ENCODE results near the gene SOX15. TPM values are rescaled to one million over a fixed set of nuclear protein-coding genes. Genes with fewer than 3 reads are reported as not detected.

SOX15 gene
- polyA plus RNA-seq, 4 donors = 2.5 to 10.5 (median 3.6) TPM

DNA sequence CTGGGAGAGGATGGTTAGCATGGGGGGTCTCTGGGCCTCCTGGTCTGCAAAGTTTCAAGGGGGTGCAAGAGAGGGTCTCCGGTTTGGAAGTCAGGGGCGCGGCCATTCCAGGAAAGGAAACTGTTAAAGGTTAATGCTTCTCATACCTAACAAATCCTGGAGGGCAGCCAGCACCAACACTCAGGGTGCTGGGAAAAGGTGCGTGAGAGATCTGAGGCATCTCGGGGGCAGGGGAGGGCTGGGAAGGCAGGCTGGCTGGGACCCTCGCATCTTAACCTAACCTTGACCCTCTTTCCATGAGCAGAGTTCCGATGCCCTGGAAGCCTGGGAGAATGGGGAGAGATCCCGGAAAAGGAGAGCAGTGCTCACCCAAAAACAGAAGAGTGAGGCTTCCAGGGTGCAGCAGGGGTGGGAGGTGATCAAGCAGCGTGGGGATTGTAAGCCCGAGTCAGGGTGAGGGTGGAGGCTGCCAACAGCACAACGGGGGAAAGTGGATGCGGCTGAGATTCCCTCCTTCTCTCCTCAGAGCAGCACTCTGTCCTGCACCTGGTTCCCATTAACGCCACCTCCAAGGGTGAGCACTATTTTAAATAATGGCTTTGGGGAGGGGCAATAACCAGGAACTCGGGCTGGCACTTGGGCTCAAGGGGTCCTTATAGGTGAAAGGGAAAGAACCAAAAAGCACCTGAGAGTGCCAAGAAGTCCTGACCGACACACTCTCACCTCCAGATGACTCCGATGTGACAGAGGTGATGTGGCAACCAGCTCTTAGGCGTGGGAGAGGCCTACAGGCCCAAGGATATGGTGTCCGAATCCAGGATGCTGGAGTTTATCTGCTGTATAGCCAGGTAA is 30.3 kb downstream of the SOX15 start:
- DNase-seq (ENCODE audit: low read depth in 4 of 4, low spot score in 3 of 4) = no peak

DNA sequence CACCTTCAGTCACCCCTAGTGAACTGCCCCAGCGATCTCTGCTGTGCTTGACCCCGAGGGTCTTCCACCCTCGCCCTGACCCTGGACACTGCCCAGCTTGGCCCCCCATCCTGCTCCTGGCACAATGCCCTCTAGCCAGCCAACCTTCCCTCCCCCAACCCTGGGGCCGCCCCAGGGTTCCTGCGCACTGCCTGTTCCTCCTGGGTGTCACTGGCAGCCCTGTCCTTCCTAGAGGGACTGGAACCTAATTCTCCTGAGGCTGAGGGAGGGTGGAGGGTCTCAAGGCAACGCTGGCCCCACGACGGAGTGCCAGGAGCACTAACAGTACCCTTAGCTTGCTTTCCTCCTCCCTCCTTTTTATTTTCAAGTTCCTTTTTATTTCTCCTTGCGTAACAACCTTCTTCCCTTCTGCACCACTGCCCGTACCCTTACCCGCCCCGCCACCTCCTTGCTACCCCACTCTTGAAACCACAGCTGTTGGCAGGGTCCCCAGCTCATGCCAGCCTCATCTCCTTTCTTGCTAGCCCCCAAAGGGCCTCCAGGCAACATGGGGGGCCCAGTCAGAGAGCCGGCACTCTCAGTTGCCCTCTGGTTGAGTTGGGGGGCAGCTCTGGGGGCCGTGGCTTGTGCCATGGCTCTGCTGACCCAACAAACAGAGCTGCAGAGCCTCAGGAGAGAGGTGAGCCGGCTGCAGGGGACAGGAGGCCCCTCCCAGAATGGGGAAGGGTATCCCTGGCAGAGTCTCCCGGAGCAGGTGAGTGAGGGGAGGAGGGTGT is 31.2 kb downstream of the SOX15 start, which contains the start of gene TNFSF13:
TSS of gene TNFSF13 (plus strand) at position 207 of the 776 bp plus-strand sequence. CDS start at position 497, 290 bp downstream.
- no peak for DNase-seq (ENCODE audit: low read depth in 4 of 4, low spot score in 3 of 4)

DNA sequence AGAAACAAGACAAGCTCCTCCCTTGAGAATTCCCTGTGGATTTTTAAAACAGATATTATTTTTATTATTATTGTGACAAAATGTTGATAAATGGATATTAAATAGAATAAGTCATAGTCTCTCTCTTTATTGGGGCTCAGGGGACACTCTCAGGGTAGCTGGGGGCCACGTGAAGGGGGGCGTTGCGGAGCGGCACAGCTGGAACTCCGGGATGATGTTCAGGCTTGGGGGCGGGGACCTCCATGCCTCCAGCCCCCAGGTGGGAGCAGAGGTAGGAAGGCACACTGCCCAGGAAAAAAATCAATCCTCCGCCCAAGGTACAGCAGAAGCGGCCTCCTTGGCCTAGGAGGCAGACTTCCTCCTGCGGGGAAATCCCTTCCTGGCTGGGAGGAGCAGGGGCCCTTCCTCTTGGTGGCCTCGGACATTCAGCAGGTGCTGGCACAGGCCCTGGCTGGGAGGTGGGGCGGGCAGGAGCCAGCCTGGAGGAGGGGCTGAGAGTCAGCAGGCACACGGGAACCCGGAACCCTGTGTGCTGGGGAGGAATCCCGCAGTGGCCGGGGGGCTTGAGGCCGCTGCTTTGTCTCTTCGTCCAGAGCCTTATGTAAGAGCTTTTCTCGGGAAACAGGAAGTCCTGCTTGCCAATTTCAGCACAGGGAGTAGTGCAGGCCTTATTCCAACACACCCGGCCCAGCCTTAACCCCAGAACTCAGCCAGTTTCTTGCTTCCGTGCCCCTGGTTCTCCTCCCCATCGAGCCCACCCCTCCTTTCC is 31.9 kb downstream of the SOX15 start:
- DNase-seq (ENCODE audit: low read depth in 4 of 4, low spot score in 3 of 4) = no peak

DNA sequence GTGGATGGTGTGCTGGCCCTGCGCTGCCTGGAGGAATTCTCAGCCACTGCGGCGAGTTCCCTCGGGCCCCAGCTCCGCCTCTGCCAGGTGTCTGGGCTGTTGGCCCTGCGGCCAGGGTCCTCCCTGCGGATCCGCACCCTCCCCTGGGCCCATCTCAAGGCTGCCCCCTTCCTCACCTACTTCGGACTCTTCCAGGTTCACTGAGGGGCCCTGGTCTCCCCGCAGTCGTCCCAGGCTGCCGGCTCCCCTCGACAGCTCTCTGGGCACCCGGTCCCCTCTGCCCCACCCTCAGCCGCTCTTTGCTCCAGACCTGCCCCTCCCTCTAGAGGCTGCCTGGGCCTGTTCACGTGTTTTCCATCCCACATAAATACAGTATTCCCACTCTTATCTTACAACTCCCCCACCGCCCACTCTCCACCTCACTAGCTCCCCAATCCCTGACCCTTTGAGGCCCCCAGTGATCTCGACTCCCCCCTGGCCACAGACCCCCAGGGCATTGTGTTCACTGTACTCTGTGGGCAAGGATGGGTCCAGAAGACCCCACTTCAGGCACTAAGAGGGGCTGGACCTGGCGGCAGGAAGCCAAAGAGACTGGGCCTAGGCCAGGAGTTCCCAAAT is 32.6 kb downstream of the SOX15 start:
- DNase-seq (ENCODE audit: low read depth in 4 of 4, low spot score in 3 of 4) = no peak

DNA sequence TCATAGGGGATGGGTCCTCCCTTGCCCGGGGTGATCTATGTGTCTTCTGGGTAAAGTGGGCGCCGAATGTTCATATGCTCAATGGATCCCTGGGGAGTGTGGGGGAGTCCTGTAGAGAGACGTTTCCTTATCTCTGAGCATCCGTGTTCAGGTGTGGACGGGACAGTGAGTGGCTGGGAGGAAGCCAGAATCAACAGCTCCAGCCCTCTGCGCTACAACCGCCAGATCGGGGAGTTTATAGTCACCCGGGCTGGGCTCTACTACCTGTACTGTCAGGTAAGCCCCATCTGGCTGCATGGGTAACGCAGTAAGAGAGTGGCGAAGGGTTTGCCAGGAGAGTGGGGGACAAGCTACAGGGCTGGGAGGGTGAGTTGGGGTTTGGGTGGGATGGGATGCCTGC is 33.3 kb downstream of the SOX15 start:
- DNase-seq (ENCODE audit: low read depth in 4 of 4, low spot score in 3 of 4) = no peak

DNA sequence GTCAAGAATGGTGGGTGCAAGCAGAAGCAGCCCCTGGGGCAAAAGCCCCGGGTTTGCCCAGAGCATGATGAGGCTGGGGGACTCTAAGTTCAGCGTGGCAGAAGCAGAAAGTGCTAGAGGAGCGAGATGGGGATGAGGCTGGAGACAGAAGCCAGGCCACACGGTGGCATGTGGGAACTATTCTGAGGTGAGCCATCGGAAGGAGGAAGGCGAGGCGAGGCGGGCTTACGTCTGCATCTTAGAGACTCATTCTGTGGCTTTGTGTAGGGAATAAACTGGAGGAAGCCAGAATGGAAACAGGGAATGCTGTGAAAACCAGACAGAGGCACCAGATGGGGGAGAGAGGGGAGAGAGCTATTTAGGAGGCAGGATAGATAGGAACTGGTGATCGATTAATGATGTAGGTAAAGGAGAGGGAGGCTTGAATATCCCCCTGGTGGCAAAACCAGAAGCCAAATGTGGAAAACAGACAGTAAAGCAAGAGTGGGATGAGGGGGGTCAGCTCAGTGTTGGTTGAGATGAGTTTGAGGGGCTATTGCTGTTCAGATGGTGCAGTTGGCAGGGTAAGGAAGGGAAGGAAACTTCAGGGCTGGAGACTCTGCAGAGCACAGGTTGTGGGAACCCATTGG is 34.5 kb downstream of the SOX15 start:
- DNase-seq (ENCODE audit: low read depth in 4 of 4, low spot score in 3 of 4) = no peak

DNA sequence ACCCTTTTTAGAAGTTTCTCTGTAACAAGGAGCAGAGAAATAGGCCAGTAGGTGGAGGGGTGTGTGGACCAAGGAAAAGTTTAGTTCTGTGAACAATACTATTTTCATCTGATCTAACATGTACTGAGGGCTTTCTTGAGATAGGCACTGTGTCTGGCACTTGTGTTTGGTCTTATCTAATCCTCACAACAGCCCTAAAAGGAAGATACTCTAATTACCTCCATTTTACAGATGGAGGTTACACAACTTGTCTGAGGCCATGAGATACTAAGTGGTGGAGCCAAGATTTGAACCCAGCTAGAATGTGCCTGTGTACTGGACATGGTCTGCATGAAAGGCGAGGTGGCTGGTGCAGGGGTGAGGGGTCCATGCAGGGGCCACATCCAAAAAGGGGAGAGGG is 36.5 kb downstream of the SOX15 start:
- DNase-seq (ENCODE audit: low read depth in 4 of 4, low spot score in 3 of 4) = no peak

DNA sequence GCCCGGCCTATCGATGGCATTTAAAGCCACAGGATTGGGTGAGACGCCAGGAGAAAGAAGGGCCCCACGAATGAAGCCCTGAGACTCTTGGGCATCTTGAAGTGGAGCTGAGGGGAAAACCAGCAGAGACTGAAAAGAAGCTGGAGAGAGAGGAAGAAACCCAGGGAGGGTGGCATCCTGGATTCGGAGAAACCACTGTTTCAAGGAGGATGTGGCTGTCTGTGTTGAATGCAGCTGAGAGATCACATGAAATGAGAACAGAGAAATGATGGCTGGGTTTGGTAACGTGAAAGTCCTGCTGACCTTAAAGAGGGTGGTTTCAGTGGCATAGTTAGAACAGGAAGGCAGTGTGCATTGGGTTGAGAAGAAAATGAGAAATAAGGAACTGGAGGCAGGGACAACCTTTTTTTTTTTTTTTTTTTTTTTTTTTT is 37.3 kb downstream of the SOX15 start:
- DNase-seq (ENCODE audit: low read depth in 4 of 4, low spot score in 3 of 4) = no peak

DNA sequence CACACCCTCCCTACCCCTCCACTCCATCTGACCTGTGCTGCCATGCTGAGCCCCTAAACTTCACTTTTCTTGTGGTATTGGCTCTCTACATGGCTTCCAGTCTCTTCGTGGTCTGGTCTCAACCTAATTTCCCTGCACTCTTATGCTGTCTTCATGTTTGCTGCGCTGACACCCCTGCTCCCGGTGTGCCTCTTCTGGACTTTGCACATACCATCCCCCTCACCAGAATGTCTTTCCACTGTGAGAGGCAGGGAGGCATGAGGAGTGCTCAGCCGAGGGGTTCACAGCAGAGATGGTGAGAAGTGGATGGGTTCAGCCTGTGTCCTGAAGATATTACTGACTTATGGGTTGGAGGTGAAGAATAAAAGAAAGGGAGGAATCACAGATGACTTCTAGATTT is 38.5 kb downstream of the SOX15 start:
- DNase-seq (ENCODE audit: low read depth in 4 of 4, low spot score in 3 of 4) = no peak

DNA sequence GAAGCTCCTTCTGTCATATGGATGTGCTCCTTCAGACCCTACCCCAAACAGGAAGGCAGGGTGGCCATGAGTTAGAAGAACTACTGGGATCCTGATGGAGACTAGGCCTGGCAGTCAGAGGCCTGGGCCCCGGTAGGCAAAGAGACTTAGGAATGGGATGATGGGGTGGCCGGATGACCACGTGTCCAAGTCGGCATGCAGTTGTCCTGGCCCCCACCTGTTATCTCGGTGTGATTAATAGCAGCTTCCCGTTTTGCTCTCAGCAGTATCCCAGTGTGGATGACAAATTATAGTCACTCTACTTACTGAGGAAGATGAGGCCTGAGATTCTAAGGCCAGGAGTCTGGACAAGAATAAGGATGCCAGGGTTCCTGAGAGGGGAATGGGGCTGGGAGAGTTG is 39.5 kb downstream of the SOX15 start:
- no peak for DNase-seq (ENCODE audit: low read depth in 4 of 4, low spot score in 3 of 4)

DNA sequence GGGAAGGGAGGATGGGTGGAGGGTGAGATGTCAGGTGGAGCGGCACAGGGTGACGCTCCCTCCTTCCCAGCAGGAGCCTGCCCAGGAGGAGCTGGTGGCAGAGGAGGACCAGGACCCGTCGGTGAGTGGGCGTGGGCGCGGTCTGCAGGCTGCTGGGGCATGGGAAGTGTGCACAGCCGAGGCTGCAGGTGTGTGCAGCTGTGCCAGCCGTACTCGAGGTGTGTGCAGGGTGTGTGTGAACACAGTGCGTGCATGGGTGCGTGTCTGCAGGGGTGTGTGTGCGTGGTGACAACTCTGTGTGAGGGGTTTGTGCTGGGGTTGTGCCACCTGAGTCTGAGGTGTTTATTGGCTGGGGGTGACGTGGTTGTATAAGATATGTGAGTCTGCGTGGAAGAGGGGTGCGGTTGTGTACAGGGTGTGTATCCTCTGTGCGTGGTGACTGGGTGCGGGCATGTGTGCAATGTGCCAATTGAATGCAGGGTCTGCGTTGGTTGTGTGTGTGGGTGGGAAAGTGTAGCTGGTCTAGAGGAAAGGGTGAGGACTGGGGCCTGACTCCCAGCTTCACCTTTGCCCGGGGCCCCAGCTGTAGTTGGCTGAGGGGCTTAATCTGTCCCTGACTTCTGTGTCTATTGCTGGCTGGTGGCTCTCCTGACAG is 40.4 kb downstream of the SOX15 start:
- DNase-seq (ENCODE audit: low read depth in 4 of 4, low spot score in 3 of 4) = no peak

DNA sequence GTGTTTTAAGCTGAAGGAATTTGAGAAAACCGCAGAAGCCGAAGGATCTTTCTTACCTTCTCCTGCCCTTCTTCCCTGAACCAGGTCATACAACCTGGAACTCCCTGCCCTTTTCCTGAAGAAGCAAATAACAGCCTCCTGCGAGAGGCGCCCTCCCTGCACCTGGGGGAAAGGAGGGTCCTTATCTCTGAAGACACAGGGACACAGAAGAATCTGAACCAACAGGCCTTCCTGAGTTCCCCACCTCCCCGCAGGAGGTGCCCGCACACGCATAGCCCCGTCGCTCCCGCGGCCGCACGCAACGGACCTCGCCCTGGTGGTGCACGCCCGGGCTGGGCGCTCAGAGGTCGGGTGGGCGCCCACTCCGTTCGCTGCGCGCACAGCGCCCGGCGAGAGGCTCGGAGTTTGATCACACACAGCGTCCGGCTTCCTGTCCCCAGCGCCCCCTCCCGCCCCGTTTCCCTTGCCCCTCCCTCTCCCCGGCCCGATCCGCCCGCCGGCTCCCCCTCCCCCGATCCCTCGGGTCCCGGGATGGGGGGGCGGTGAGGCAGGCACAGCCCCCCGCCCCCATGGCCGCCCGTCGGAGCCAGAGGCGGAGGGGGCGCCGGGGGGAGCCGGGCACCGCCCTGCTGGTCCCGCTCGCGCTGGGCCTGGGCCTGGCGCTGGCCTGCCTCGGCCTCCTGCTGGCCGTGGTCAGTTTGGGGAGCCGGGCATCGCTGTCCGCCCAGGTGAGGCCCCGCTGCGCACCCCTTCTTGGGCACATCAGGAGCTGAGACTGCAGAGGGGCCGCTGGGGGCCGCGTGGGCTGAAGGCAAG is 41.1 kb downstream of the SOX15 start, which contains the start of gene TNFSF12:
TSS of gene TNFSF12 (plus strand) at position 474 of the 816 bp plus-strand sequence. CDS start at position 570, 96 bp downstream.
- DNase-seq (ENCODE audit: low read depth in 4 of 4, low spot score in 3 of 4) = no peak

DNA sequence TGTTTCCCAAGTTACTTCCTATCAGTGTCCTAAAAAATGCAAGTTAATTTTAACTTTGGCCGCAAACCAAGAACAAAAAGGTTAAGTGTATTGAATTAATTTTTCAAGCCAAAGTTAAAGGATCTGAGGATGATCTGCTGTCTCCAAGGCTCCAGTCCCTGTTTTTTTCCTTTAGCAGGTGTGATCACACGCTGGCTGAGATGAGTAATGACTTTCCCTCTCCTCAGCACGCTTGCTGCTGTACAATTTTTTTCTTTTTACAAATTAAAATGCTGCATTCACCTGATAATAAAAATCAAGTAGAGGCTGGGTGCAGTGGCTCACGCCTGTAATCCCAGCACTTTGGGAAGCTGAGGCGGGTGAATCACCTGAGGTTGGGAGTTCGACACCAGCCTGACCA is 45.0 kb downstream of the SOX15 start:
- DNase-seq (ENCODE audit: low read depth in 4 of 4, low spot score in 3 of 4) = no peak

DNA sequence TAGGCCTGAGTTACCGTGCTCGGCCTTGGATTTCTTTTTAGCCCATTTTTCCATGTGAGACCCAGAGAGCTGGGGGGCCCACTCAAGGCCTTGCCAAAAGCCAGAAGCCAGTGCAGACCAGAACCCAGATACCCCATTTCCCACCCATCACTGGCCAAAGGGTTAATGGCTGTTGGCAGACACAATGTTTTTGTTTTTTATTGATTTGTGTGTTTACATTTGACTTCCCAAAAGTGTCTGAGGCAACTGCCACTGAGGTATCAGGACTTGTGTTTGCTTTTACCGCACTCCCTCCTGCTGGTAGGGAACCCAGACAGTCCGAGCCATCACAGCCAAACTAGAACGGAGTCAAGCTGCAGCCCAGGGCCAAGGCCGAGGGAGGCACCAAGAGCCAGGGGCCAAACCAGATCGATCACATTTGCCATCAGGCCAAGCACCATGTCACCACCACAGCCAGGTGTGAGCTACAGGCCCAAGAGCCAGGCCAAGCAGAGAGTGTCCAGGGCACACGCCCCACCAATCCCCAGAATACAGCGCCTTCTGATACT is 48.7 kb downstream of the SOX15 start:
- no peak for DNase-seq (ENCODE audit: low read depth in 4 of 4, low spot score in 3 of 4)

DNA sequence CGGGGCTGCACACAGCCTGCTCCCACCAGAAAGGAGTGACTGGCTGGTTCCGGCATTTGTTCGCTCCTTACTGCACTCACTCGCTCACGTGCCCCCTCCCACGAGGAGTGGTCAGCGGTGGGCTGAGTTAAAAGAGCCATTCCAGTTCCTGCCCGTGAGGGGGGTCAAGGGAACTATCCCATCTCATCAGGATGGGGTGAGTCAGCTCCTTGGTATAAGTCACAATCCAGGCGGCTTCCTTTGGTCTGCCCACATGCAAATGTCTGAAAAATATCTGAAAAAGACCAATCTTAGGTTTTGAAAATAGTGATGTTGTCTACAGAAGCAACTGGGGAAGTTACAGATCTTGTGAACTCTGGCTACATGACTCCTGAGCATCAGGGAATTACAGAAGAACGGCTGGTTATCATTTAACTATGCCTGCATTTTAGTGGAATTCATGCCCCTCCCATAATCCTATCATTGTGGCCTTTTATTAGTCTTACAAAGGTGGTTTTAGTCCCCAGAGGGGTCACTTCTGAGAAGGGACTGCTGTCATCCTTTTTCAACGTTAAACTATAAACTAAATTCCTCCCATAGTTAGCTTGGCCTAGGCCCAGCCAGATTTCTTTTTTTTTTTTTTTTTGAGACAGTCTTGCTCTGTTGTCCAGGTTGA is 50.9 kb downstream of the SOX15 start:
- no peak for DNase-seq (ENCODE audit: low read depth in 4 of 4, low spot score in 3 of 4)

All from left renal pelvis (tissue), 4 donors.